ENCODE measurements around the gene BPIFB2. TPM values are rescaled to one million over a fixed set of nuclear protein-coding genes. Genes with fewer than 3 reads are reported as not detected.
A peak's percentile ranks its signal among the peaks of the same experiment; 100 is the strongest.

BPIFB2 gene
- total RNA-seq, 1 donor from 2014 or later: not detected

DNA sequence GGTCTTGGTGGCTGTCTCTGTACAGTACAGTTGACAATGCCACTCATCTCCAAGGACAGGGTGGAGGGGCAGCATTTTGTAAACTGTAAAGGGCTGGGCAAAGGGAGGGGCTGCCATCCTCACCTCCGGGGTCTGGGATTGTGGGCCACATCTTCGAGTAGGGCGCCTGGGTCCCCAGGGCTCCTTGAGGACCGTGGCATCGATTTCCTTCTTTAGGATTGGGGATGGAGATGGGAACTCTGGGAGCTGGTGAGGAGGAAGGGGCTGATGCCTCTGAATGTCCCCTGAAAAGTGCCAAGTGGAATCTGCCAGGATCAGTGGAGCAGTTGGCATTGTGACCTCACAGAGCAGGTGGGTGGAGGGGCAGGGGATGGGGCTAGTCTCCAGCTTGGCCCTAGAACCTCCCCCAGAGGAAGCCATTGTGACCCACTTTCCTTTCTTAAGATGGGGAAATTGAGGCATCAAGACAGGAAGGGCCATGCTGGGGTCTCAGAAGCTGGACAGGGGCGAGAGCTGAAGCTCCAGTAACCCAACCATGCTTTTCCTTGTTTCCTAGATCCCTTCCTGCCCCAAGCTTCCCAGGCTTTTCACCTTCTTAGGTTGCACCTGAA, 3.3 kb upstream of the BPIFB2 start, which contains the start of gene SUN5:
SUN5 (minus strand) TSS at position 293 of the 611 bp plus-strand sequence; CDS start at position 200, 93 bp downstream.
- Mint-ChIP-seq H3K4me1 (ENCODE audit: low read depth, unreplicated experiment) (no peaks in the 10 kb centered on the region), H3K9me3 (ENCODE audit: unreplicated experiment) (peaks cover 4% of the 10 kb centered on the region), H3K36me3 (ENCODE audit: unreplicated experiment) (no peaks in the 10 kb centered on the region), H3K27me3 (ENCODE audit: unreplicated experiment) (peaks cover 1% of the 10 kb centered on the region), H3K27ac (ENCODE audit: unreplicated experiment) (no peak within 1 kb of the TSS), H3K4me3 (ENCODE audit: unreplicated experiment) (no peak within 1 kb of the TSS)
- TF ChIP-seq, protein P1, sequence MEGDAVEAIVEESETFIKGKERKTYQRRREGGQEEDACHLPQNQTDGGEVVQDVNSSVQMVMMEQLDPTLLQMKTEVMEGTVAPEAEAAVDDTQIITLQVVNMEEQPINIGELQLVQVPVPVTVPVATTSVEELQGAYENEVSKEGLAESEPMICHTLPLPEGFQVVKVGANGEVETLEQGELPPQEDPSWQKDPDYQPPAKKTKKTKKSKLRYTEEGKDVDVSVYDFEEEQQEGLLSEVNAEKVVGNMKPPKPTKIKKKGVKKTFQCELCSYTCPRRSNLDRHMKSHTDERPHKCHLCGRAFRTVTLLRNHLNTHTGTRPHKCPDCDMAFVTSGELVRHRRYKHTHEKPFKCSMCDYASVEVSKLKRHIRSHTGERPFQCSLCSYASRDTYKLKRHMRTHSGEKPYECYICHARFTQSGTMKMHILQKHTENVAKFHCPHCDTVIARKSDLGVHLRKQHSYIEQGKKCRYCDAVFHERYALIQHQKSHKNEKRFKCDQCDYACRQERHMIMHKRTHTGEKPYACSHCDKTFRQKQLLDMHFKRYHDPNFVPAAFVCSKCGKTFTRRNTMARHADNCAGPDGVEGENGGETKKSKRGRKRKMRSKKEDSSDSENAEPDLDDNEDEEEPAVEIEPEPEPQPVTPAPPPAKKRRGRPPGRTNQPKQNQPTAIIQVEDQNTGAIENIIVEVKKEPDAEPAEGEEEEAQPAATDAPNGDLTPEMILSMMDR (IDR thresholded peaks at IDR 0.05; ENCODE audit: partially characterized antibody, unreplicated experiment): no peak
- DNase-seq: no peak

DNA sequence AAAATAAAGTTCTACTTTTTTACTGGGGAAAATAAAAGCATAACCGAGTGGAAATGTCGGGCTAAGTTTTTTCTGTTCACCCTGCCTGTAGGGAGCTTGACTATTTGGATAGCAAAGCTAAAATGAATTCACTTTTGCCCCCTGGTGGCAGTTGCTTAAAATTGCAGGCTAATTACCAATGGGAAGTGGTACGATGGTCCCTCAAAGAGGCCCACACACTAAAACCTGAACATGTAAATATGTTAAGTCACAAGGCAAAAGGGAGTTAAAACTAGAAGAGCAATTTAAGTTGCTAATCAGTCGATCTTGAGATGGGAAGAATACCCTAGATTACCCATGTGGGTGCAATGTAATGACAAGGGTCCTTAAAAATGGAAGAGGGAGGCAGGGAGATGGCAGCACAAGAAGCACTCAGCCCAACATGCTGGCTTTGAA, 2.4 kb upstream of the BPIFB2 start:
- Mint-ChIP-seq H3K4me3 (ENCODE audit: unreplicated experiment) (no peak overlapping the region), H3K9me3 (ENCODE audit: unreplicated experiment) (peaks cover 4% of the 10 kb centered on the region), H3K27ac (ENCODE audit: unreplicated experiment) (no peak overlapping the region), H3K27me3 (ENCODE audit: unreplicated experiment) (peaks cover 1% of the 10 kb centered on the region), H3K4me1 (ENCODE audit: low read depth, unreplicated experiment) (no peaks in the 10 kb centered on the region), H3K36me3 (ENCODE audit: unreplicated experiment) (no peaks in the 10 kb centered on the region)
- TF ChIP-seq, protein P1 (IDR thresholded peaks at IDR 0.05; ENCODE audit: partially characterized antibody, unreplicated experiment): peak; percentile 84
- no peak for DNase-seq

DNA sequence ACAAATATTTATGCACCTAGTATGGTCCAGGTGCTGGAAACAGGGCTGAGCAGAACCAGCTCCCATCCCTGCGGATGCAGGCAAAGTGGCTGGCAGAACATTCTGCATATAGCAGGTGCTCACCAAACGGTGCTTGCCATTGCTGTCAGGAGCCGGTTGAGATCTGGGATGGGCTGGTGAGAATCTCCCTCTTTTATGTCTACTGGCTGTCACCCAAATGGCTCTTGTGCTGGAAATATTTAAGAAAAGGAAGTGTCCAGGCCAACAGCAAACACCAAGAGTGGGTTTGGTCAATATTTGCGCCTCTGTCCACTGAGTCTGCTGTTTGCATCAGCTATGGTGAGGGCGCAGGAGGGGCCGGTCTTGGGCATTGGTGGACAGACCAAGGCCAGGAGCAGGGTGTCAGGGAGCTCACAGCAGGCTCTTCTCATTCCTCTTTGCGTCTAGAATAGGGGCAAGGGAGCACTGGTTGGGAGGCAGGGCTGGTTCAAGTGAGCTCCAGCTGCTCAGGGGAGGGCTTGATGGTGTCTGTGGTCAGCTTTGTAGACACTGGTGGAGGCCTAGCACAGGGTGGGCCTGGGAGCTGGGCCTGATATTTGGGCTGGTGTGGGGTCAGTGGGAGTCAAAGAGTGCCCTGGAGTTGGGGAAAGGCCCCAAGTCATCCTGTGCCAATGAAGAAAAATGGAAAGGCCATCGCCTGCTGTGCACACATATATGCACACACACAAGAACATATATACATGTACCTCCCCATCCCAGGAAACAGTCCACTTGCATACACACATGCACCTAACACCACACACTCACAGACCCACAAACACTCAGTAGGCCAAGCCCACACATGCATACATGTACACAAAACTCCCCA, 1.4 kb upstream of the BPIFB2 start:
- Mint-ChIP-seq H3K27me3 (ENCODE audit: unreplicated experiment) (peaks cover 1% of the 10 kb centered on the region), H3K4me3 (ENCODE audit: unreplicated experiment) (no peak overlapping the region), H3K36me3 (ENCODE audit: unreplicated experiment) (no peaks in the 10 kb centered on the region), H3K9me3 (ENCODE audit: unreplicated experiment) (peaks cover 4% of the 10 kb centered on the region), H3K27ac (ENCODE audit: unreplicated experiment) (no peak overlapping the region), H3K4me1 (ENCODE audit: low read depth, unreplicated experiment) (no peaks in the 10 kb centered on the region)
- TF ChIP-seq, protein P1 (IDR thresholded peaks at IDR 0.05; ENCODE audit: partially characterized antibody, unreplicated experiment): no peak
- DNase-seq: no peak

DNA sequence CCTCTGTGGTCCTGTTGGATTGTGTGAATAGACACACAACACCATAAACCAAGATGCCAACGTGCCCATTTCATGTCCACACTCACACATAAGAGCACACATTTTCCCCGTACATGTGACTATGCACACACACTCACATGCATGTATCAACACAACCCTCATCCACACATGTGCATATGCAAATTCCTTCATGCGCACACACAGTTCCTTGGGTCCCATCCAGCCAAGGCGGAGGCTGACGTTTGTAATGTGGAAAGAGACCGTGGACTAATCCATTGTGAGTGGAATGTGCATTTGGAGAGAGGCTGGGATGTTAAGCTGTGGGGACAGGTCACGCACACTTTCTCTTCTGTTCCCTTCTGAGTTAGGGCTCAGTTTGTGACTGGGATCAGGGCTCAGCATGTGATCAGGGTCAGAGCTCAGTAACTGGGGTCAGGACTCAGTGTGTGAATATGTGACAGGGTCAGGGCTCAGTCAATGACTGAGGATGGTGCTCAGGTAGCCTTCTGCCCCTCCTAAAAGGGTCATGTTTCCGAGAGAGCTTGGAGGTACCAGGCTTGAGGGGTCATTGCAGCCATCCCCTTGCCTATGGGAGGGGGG, 628 bp upstream of the BPIFB2 start:
- H3K36me3 Mint-ChIP-seq (ENCODE audit: unreplicated experiment): no peaks in the 10 kb centered on the region
- H3K27ac Mint-ChIP-seq (ENCODE audit: unreplicated experiment): no peak overlapping the region
- no peak for DNase-seq
- no peaks in the 10 kb centered on the region for H3K4me1 Mint-ChIP-seq (ENCODE audit: low read depth, unreplicated experiment)
- TF ChIP-seq, protein P1 (IDR thresholded peaks at IDR 0.05; ENCODE audit: partially characterized antibody, unreplicated experiment): no peak
- H3K4me3 Mint-ChIP-seq (ENCODE audit: unreplicated experiment): no peak overlapping the region
- H3K27me3 Mint-ChIP-seq (ENCODE audit: unreplicated experiment): no peaks in the 10 kb centered on the region
- peaks cover 6% of the 10 kb centered on the region for H3K9me3 Mint-ChIP-seq (ENCODE audit: unreplicated experiment)
